Neural cell (in vitro differentiated cells): Measurements from ENCODE around the gene EVA1A. TPM values are rescaled to one million over a fixed set of nuclear protein-coding genes. Genes with fewer than 3 reads are reported as not detected.

Experiments
- H2AFZ ChIP-seq: fragments of 200-600, 300-800 bp; sonication (generic), shearing (Covaris generic); 2 replicates; pipeline ENCODE4 v1.6.0; 2014; ENCODE audit warnings: low read depth, mild to moderate bottlenecking, antibody characterized with exemption, low read length, moderate library complexity
- H3F3A ChIP-seq: fragments of 200-600 bp; shearing (Covaris generic); 2 replicates; pipeline ENCODE4 v1.6.1; 2016; ENCODE audit warnings: mild to moderate bottlenecking, moderate library complexity, mixed read lengths, antibody characterized with exemption, low read length; ENCODE audit not compliant: insufficient read depth, poor library complexity, severe bottlenecking
- H3K27ac ChIP-seq: fragments of 200-600, 300-800 bp; sonication (generic), shearing (Covaris generic); 2 replicates; pipeline ENCODE4 v1.5.1; 2014; ENCODE audit warnings: mild to moderate bottlenecking, low read length, moderate library complexity
- H3K27me3 ChIP-seq: fragments of 300-800, 200-600 bp; sonication (generic), shearing (Covaris generic); 2 replicates; pipeline ENCODE4 v1.6.0; 2014; ENCODE audit warnings: mild to moderate bottlenecking, low read depth, low read length, moderate library complexity; ENCODE audit not compliant: insufficient read depth
- H3K36me3 ChIP-seq: fragments of 300-800, 200-600 bp; sonication (generic), shearing (Covaris generic); 2 replicates; pipeline ENCODE4 v1.5.1; 2014; ENCODE audit warnings: mild to moderate bottlenecking, antibody characterized with exemption, low read length, moderate library complexity; ENCODE audit not compliant: insufficient read depth
- H3K4me2 ChIP-seq: fragments of 300-800, 200-600 bp; sonication (generic), shearing (Covaris generic); 2 replicates; pipeline ENCODE4 v1.6.0; 2014; ENCODE audit warnings: mild to moderate bottlenecking, low read length
- H3K4me3 ChIP-seq: fragments of 300-800, 200-600 bp; sonication (generic), shearing (Covaris generic); 2 replicates; pipeline ENCODE4 v1.5.1; 2014; ENCODE audit warnings: mild to moderate bottlenecking, low read length, moderate library complexity
- H3K79me2 ChIP-seq: fragments of 200-600 bp; shearing (Covaris generic); replicated peaks from 2 replicates; pipeline ENCODE4 v1.6.0; 2014; ENCODE audit warnings: mild to moderate bottlenecking, low read length, moderate library complexity; ENCODE audit not compliant: insufficient read depth
- H3K9ac ChIP-seq: fragments of 300-800, 200-600 bp; sonication (generic), shearing (Covaris generic); 2 replicates; pipeline ENCODE4 v1.6.1; 2016; ENCODE audit warnings: mild to moderate bottlenecking, low read length, mixed read lengths
- H3K9me2 ChIP-seq: fragments of 200-600 bp; shearing (Covaris generic); 2 replicates; pipeline ENCODE4 v1.6.1; 2016; ENCODE audit warnings: mild to moderate bottlenecking, low read length, mixed read lengths; ENCODE audit not compliant: insufficient read depth
- H3K9me3 ChIP-seq: fragments of 200-600, 300-800 bp; sonication (generic), shearing (Covaris generic); 2 replicates; pipeline ENCODE4 v1.6.1; 2016; ENCODE audit warnings: mild to moderate bottlenecking, mixed run types, low read length, moderate library complexity, mixed read lengths
- H4K20me1 ChIP-seq: fragments of 200-600 bp; shearing (Covaris generic); 2 replicates; pipeline ENCODE4 v1.6.1; 2016; ENCODE audit warnings: mild to moderate bottlenecking, mixed run types; ENCODE audit not compliant: insufficient read depth
- EP300 ChIP-seq: fragments of 450-650 bp; conservative IDR thresholded peaks from 2 replicates; pipeline ENCODE4 v1.6.1; 2014; ENCODE audit warnings: antibody characterized with exemption, mild to moderate bottlenecking, moderate library complexity; ENCODE audit not compliant: poor library complexity, severe bottlenecking
- EZH2 ChIP-seq: fragments of 200-600, 300-800 bp; shearing (Covaris generic), sonication (generic); IDR thresholded peaks from 2 replicates; pipeline ENCODE4 v1.6.1; 2014; ENCODE audit warnings: antibody characterized with exemption, low read length, borderline replicate concordance, mild to moderate bottlenecking; ENCODE audit not compliant: insufficient read depth, poor library complexity, severe bottlenecking
- MXI1 ChIP-seq: fragments of 450-650 bp; conservative IDR thresholded peaks from 2 replicates; pipeline ENCODE4 v1.6.1; 2014; ENCODE audit warnings: antibody characterized with exemption, mild to moderate bottlenecking; ENCODE audit not compliant: poor library complexity, severe bottlenecking
- POLR2AphosphoS5 ChIP-seq: IDR thresholded peaks from 2 replicates; pipeline ENCODE4 v1.6.1; 2012
- RAD21 ChIP-seq: fragments of 450-650 bp; conservative IDR thresholded peaks from 2 replicates; pipeline ENCODE4 v1.6.1; 2014; ENCODE audit warnings: antibody characterized with exemption, mild to moderate bottlenecking, moderate library complexity
- SMC3 ChIP-seq: fragments of 450-650 bp; conservative IDR thresholded peaks from 2 replicates; pipeline ENCODE4 v1.6.1; 2014; ENCODE audit warnings: antibody characterized with exemption, mild to moderate bottlenecking, moderate library complexity; ENCODE audit not compliant: poor library complexity
- TAF1 ChIP-seq: IDR thresholded peaks from 2 replicates; pipeline ENCODE4 v1.6.1; 2012; ENCODE audit warnings: low read depth
- polyA plus RNA-seq: library from polyadenylated mRNA; depleted of rRNA; stranded (reverse); fragments of >200 nt; gene quantifications from 2 replicates; pipeline ENCODE4 v1.2.3, GENCODE V29; 2014
- TF ChIP-seq, protein P1 (sequence below): IDR thresholded peaks from 2 replicates; pipeline ENCODE4 v1.6.1; 2012; ENCODE audit warnings: borderline replicate concordance
- TF ChIP-seq, protein P2 (sequence below): fragments of 450-650 bp; IDR thresholded peaks from 2 replicates; pipeline ENCODE4 v1.5.1; 2014; ENCODE audit warnings: antibody characterized with exemption, mild to moderate bottlenecking, moderate library complexity; ENCODE audit not compliant: poor library complexity, severe bottlenecking

The EVA1A gene
- polyA plus RNA-seq, 1 donor from 2014 or later, result not detected

DNA sequence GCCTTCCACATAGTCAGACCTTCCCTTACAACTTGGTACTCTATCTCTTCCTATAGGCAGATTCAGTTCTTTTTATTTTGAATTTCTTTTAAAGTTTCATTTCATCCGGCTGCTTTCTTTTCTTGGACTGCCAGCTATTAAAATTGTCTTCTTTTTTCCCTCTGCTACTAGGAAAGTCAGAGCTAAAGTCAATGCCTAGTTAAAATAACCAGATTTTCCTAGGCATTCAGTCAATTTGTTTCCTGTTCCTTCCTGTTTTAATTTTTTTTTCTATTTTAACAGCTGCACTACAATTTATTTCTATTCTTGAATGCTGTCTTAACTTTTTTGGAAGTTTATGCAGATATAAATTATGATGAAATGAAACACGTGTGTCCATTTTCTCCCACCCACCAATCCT is 84.8 kb downstream of the EVA1A start:
- H3K79me2 ChIP-seq, result no peaks in the 10 kb centered on the region
- H3K9me3 ChIP-seq, result no peaks in the 10 kb centered on the region
- H3K27me3 ChIP-seq, result no peaks in the 10 kb centered on the region
- no peaks in the 10 kb centered on the region for H4K20me1 ChIP-seq
- no peak for TF ChIP-seq RAD21
- TF ChIP-seq, protein P1, sequence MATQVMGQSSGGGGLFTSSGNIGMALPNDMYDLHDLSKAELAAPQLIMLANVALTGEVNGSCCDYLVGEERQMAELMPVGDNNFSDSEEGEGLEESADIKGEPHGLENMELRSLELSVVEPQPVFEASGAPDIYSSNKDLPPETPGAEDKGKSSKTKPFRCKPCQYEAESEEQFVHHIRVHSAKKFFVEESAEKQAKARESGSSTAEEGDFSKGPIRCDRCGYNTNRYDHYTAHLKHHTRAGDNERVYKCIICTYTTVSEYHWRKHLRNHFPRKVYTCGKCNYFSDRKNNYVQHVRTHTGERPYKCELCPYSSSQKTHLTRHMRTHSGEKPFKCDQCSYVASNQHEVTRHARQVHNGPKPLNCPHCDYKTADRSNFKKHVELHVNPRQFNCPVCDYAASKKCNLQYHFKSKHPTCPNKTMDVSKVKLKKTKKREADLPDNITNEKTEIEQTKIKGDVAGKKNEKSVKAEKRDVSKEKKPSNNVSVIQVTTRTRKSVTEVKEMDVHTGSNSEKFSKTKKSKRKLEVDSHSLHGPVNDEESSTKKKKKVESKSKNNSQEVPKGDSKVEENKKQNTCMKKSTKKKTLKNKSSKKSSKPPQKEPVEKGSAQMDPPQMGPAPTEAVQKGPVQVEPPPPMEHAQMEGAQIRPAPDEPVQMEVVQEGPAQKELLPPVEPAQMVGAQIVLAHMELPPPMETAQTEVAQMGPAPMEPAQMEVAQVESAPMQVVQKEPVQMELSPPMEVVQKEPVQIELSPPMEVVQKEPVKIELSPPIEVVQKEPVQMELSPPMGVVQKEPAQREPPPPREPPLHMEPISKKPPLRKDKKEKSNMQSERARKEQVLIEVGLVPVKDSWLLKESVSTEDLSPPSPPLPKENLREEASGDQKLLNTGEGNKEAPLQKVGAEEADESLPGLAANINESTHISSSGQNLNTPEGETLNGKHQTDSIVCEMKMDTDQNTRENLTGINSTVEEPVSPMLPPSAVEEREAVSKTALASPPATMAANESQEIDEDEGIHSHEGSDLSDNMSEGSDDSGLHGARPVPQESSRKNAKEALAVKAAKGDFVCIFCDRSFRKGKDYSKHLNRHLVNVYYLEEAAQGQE, result no peak
- TF ChIP-seq POLR2AphosphoS5, result no peak
- TF ChIP-seq EZH2, result no peak
- TF ChIP-seq, protein P2, sequence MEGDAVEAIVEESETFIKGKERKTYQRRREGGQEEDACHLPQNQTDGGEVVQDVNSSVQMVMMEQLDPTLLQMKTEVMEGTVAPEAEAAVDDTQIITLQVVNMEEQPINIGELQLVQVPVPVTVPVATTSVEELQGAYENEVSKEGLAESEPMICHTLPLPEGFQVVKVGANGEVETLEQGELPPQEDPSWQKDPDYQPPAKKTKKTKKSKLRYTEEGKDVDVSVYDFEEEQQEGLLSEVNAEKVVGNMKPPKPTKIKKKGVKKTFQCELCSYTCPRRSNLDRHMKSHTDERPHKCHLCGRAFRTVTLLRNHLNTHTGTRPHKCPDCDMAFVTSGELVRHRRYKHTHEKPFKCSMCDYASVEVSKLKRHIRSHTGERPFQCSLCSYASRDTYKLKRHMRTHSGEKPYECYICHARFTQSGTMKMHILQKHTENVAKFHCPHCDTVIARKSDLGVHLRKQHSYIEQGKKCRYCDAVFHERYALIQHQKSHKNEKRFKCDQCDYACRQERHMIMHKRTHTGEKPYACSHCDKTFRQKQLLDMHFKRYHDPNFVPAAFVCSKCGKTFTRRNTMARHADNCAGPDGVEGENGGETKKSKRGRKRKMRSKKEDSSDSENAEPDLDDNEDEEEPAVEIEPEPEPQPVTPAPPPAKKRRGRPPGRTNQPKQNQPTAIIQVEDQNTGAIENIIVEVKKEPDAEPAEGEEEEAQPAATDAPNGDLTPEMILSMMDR, result no peak
- TF ChIP-seq EP300, result no peak
- no peak for TF ChIP-seq TAF1
- TF ChIP-seq MXI1, result no peak
- TF ChIP-seq SMC3, result no peak
- H3K4me3 ChIP-seq, result no peak overlapping the region
- no peaks in the 10 kb centered on the region for H3K9me2 ChIP-seq
- H3K36me3 ChIP-seq, result no peaks in the 10 kb centered on the region
- no peak overlapping the region for H3K27ac ChIP-seq
- no peak overlapping the region for H2AFZ ChIP-seq
- H3F3A ChIP-seq, result no peaks in the 10 kb centered on the region
- no peak overlapping the region for H3K9ac ChIP-seq
- no peak overlapping the region for H3K4me2 ChIP-seq

DNA sequence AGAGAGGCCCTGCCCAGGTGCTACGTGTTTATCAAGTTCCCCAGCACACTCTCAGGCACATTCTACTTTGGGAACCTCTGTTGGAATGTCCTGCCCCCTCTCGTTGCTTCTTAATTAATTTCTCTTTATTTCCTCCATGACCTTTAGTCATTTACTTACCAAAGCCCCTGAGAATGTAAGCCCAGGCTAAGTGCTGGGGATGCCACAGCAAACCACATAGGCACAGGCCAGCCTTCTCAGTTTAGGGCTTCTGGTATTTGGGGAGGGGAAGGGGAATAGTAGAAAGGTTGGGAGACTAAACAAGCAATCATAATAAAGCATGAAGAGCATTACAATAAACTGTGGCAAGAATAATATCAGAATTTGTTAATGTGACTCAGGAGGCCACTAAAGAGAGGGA is 85.7 kb downstream of the EVA1A start:
- Histone ChIP-seq H3K27me3 (no peaks in the 10 kb centered on the region), H3K27ac (no peak overlapping the region), H3K4me2 (no peak overlapping the region), H3K36me3 (no peaks in the 10 kb centered on the region), H2AFZ (no peak overlapping the region), H4K20me1 (no peaks in the 10 kb centered on the region), H3K9ac (no peak overlapping the region), H3F3A (no peaks in the 10 kb centered on the region), H3K9me3 (no peaks in the 10 kb centered on the region), H3K4me3 (no peak overlapping the region), H3K9me2 (no peaks in the 10 kb centered on the region), H3K79me2 (no peaks in the 10 kb centered on the region)
- TF ChIP-seq, protein P2, result no peak
- TF ChIP-seq TAF1 (no peak), EP300 (no peak), POLR2AphosphoS5 (no peak), EZH2 (no peak), MXI1 (no peak), RAD21 (no peak), SMC3 (no peak)
- TF ChIP-seq, protein P1, result no peak
